ENCODE results near the gene GTF3C2.

The GTF3C2 gene, protein sequence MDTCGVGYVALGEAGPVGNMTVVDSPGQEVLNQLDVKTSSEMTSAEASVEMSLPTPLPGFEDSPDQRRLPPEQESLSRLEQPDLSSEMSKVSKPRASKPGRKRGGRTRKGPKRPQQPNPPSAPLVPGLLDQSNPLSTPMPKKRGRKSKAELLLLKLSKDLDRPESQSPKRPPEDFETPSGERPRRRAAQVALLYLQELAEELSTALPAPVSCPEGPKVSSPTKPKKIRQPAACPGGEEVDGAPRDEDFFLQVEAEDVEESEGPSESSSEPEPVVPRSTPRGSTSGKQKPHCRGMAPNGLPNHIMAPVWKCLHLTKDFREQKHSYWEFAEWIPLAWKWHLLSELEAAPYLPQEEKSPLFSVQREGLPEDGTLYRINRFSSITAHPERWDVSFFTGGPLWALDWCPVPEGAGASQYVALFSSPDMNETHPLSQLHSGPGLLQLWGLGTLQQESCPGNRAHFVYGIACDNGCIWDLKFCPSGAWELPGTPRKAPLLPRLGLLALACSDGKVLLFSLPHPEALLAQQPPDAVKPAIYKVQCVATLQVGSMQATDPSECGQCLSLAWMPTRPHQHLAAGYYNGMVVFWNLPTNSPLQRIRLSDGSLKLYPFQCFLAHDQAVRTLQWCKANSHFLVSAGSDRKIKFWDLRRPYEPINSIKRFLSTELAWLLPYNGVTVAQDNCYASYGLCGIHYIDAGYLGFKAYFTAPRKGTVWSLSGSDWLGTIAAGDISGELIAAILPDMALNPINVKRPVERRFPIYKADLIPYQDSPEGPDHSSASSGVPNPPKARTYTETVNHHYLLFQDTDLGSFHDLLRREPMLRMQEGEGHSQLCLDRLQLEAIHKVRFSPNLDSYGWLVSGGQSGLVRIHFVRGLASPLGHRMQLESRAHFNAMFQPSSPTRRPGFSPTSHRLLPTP

DNA sequence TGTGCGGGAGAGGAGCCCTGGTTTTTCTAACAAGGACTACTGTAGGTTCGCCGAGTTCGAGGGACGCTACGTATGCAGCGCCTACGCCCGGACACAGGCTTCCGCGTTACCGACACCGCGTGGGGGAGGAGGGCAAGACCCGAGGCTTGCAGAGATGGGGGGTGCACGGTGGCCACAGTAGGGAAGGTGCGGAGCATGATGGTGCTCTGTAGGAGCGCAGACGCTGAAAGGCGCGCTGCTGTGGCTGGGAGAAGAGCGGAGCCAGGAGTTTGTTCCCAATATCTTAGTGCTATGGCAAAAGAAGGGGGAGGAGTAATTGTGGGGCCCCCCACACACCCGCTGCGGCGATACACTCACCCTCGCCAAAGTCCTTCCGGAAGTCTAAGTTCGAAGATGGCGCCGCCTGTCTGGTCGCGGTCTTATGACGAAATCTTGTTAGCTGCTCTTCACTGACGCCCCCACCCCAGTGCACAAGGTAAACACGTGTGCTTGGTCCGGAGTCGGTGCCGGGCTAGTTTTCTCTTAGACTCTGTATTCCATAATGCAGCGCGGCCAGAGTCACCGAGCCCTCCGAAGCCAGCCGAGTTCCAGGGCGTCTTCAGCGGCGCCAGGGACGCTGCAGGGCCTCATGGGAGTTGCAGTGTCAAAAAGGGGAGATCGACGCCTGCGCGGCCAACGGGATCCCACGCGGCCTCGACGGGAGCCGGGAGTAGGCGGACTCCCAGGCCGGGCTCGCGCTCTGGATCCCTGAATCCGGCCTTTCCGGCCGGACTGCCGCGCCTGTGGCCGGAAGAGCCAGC is at the start of gene GTF3C2:
Gene GTF3C2 (minus strand): TSS at position 383 of the 800 bp plus-strand sequence. CDS start 13,210 bp downstream, outside the sequence.
- peak; percentile 81 to 88 for DNase-seq (ENCODE audit: low read depth in 2 of 2)

DNA sequence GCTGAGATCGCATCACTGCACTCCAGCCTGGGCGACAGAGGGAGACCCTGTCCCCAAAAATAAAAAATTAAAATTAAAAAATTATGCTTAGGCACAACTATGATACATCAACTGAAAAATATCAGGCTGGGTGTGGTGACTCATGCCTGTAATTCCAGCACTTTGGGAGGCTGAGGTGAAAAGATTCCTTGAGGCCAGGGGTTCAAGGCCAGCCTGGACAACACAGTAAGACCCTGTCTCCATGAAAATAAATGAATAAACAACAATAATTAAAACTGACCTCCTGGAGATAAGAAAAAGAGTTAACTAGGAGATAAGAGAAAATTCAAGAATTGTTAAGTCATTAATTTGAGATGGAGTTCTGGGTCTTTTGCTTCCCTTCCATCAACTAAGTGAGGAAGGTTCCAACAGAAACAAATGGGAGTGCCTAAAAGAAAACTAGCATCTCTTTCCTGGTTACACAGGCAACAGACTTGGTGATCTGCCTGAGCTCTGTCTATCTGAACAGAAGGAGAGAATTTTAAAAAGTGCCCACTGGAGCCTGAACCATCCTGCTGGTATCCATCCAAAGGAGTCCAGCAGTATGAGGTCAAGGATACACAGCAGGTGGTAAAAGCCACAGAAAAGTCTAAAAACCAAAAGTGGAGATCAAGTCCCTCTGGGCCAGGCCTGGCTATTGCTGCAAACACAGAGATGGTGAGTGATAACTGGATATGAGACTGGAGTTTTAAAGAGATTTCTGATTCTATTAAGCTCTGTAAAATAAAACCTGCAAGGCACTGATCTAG is 44.0 kb upstream of the GTF3C2 start:
- no peak for DNase-seq (ENCODE audit: low read depth in 2 of 2)

DNA sequence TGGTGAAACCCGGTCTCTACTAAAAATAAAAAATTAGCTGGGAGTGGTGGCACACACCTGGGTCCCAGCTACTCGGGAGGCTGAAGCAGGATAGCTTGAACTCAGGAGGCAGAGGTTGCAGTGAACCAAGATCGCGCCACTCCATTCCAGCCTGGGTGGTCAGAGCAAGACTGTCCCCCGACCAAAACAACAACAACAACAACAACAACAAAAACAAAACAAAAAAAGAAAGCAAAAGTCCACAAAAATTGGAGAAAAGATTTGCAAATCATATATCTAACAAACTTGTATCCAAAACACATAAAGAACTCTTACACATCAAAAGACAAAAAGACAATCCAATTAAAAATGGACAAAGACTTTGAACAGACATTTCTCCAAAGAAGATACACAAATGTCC is 42.4 kb upstream of the GTF3C2 start:
- no peak for DNase-seq (ENCODE audit: low read depth in 2 of 2)

DNA sequence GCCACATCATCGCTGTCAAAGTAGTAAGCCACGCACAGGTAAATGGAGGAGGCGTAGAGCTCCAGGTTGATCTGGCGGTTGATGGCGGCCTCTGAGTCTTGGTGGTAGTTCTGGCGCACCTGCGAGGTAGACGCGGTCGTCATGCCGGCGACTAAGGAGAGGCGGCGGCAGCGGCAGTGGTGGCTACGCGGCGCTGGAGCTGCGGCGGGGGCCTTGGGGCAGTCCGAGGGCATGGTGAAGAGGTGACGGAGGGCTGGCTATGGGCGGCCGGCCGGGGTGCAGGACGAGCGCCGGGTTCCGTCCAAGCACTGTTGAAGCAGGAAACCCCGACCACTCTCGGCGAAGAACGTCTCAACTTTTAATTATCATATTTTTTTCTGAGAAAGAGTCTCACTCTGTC is 36.7 kb upstream of the GTF3C2 start:
- no peak for DNase-seq (ENCODE audit: low read depth in 2 of 2)

DNA sequence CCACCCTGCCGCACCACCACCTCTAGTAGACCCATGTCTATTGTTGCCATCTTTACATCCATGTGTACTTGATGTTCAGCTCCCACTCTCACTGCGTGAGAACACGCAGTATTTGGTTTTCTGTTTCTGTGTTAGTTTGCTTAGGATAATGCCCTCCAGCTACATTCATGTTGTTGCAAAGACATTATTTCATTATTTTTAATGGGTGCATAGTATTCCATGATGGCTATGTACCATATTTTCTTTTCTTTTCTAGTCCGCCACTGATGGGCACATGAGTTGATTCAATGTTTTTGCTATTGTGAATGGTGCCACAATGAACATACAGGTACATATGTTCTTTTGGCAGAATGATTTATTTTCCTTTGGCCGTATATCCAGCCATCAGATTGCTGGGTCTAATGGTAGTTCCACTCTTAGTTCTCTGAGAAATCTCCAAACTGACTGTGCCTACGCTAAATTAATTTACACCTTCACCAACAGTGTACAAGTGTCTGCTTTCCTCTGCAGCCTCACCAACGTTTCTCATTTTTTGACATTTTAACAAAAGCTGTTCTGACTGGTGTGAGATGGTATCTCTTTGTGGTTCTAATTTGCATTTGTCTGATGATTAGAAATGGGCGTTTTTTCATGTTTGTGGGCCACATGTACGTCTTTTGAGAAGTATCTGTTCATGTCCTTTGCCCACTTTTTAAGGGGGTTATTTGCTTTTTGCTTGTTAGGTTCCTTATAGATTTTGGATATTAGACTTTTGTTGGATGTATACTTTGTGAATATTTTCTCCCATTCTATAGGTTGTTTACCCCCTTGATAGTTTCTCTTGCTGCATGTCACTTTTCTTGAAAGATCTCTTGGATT is 34.5 kb upstream of the GTF3C2 start:
- DNase-seq (ENCODE audit: low read depth in 2 of 2): no peak

DNA sequence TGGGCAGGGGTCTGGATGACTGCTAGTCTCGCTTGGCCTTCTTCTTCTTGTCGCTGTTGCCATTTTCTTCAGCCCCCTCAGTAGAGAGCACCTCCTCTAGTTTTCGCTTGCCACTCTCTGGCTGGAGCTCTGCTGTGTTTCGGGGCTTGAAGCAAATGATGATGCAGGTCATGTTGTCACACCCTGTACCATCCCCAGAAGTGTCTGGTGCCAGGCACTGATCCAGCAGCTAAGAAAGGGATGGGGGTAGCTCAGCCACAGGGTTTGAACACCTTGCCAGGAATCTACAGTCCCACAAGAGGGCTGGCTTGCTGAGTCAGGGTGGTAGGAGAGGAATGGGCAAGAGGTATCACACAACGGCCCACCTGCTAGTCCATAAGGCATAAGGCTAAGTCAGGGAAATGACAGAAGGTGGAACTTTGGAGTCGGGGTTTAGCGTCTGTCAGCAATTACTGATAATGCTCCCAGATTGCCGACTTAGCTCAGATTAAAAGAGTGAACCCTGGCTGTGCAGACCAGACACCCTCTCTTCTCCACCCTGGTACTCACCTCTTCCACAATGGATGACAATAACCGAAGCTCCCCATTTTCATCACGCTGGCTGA is 25.1 kb upstream of the GTF3C2 start:
- DNase-seq (ENCODE audit: low read depth in 2 of 2): no peak

DNA sequence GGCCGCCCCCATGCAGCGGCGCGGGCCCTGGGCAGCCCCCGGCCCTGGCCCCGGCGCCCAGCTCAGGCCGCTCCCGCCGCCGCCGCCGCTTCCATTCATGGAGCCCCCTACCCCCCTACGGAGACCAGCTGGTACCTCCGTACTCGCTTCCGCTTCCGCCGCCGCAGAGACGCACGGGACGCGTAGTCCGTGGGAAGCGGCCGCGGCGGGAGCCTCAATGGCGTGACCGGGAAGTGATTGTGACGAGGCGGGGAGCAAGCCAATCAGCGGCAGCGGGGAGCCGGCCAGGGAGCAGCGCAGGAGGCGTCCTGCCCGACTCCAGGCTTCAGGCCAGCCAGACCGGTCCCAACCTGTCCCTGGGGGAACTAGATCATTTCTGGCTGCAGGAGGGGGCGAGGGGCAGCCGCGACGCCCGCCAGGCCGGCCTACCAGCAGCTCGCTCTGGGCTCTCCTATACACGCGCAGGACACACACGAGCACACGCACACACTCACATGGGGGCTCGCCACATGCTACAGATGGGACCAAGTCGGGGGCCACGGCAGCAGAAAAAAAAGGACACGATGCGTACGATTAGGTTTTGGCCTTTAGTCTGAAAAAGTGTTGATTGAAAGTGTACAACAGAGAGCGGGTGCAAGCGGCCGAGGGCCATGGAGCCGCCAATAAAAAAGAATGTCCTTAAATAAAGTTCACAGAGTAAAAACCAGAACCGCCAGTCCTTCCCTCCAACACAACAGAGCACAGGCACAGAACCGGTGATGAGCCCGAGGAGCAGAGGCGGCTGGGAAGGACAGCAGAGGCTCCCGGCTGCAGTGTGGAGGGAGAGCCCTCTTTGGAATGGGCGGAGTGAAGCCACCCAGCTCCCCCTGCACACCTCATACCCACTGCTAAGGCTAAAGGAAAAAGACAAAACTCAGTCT is 24.3 kb upstream of the GTF3C2 start, which contains the start of gene ZNF513:
Gene ZNF513 (minus strand): TSS at position 109 of the 920 bp plus-strand sequence. CDS start 208 bp downstream, outside the sequence.
- peak; percentile 83 to 87 for DNase-seq (ENCODE audit: low read depth in 2 of 2)

DNA sequence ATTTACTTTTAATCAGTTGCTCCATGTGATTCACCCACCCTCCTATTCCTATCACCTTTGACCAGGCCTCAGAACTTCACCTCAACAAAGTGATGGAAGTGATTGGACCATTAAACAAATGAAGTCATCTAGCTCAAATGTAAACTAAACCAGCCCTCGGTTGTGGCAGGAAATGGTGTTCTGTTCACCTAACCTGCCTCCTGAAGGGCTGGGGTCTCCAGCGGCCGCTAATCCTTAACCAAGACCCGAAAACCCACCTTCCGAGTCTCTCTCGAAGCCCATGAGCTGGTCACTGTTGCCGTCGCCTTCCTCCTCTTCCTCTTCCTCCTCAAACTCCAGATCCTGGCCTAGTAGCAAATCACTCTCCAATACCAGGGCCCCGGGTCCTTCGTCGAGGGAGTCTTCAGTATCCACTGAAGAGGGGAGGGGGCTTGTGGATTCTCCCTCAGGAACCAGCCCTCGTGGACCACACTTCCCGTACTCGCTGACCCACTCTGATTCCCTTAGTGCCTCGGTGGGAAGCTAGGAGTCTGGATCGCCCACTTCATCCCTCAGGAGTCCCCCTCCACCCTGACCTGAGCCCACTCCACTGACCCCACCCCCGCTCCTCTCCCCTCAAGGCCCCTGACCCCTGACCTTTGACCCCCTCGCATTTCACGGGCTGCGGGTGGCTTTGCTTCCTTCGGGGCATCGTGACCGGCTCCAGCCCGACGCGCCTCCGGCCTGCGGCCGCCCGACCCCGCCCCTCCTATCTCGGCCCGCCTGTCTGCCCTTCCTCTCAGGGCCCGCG is 23.5 kb upstream of the GTF3C2 start:
- DNase-seq (ENCODE audit: low read depth in 2 of 2): peak; percentile 21 to 32

DNA sequence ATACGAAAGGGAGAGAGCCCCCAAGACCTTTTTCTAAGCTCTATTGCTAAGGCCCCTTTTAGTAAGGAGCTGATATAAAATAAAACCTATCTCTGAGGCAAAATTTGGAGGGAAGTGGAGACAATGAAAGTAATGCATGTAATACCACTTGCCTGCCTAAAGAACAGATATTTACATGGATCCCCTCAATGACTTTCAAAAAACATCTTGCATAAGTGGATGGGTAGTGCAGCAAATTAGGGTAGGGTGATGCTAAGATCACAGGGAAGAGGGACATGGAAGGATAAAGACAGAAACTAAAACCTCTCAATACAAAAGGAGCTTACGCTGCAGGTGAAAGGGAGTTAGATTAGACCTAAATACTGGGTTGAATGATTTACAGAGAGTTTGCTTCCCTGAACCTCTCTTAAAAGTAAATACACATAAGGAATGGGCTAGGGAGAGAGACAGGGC is 22.8 kb upstream of the GTF3C2 start:
- no peak for DNase-seq (ENCODE audit: low read depth in 2 of 2)

DNA sequence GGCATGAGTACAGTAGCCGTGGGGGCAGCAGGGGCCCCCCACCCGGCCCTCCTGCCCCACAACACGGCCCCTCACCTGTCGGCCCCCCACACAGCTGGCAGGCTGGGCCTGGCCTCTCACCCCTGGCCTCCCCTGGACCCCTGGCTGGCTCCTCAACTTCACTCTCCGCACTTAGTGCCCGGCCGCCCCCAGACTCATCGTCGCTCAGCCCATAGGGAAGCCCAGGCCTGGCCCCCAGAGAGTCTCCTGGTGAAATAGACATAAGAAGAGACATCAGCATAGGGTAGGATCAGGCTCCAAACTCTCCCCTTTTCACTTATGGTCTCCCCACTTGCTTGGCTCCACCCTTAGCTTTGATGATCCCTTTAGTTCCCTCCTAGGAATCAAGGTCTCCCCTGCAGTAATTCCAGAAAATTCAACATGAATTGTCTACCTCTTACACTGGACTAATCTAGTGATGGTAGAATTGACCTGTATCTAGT is 22.3 kb upstream of the GTF3C2 start:
- DNase-seq (ENCODE audit: low read depth in 2 of 2): no peak

DNA sequence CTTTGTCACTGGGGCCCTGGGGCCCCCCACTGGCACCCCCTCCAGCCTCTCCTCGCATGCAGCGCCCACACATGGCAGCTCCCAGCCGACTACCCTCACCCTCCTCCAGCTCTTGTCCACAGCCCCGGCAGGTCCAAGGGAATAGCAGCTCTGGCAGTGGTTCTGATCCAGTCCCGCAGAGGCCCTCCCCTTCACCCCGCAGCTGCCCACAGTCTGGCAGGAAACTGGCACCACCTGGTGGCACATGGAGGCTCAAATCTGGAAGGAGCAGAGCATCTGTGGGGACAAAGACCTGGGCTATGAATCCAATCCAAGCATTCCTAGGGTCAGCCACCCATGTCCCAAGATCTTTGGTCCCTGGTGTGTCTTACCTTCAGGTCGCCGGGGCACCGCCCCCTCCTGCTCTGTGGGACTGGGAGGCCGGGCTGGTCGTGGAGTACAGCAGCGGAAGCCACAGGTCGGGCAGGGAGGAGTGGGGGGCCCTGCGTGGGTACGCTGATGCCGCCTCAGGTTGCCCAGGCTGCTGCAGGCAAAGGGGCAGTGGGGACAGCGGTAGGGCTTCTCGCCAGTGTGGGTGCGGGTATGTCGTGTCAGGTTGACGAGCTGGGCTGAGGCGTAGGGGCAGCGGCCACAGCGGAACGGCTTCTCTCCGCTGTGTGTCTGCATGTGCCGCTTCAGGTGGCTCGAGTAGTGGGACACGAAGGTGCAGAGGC is 21.7 kb upstream of the GTF3C2 start:
- DNase-seq (ENCODE audit: low read depth in 2 of 2): no peak

DNA sequence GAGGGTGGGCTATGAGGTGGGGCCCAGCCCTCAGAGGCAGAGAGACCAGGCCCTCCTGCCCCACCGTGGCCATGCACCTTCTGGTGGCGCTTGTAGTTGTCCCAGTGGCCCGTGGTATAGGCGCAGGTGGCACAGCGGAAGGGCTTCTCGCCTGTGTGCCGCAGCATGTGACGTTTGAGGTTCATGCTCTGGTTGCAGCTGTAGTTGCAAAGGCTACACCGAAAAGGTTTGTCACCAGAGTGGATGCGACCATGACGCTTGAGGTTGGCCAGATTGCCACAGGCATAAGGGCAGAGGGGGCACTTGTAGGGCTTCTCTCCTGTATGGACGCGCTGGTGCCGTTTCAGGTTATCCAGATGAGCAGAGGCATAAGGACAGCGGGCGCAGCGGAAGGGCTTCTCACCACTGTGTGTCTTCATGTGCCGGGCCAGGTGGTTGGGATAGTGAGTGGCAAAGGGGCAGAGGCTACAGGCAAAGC is 21.1 kb upstream of the GTF3C2 start:
- no peak for DNase-seq (ENCODE audit: low read depth in 2 of 2)

DNA sequence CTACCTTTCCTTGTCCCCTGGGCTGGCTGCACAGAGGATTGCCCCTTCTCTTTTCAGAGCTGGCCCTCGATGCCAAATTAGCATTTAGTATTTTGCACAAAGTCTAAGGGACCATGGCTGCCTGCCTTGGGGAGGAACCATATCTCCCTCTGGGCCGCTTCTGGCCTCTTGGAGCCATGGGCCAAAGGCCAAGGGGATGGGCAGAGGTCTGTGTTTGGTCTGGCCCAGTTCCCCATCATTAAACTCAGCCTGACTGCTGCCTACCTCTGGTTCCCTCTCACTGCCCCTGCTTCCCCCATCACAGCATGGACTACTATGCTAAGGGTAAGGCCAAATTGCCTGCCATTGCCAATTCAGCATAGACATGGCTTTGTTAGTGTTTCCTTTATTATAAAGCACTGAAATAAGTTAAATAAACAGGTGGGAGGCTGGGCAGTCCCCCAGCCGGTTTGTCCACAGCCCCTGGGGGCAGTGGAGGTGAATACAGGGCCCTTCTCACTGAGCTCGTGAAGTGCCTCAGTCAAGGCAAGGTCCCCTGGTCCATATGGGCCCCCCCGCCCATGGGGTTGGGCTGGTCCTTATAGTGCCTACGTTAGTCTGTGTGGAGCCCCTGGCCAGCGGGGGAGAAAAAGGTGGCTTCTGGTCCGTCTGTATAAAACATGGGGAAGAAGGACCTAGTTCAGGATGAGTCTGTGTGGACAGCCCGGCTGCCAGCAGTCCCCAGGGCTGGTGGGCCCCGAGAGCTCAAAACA is 20.5 kb upstream of the GTF3C2 start:
- DNase-seq (ENCODE audit: low read depth in 2 of 2): no peak

DNA sequence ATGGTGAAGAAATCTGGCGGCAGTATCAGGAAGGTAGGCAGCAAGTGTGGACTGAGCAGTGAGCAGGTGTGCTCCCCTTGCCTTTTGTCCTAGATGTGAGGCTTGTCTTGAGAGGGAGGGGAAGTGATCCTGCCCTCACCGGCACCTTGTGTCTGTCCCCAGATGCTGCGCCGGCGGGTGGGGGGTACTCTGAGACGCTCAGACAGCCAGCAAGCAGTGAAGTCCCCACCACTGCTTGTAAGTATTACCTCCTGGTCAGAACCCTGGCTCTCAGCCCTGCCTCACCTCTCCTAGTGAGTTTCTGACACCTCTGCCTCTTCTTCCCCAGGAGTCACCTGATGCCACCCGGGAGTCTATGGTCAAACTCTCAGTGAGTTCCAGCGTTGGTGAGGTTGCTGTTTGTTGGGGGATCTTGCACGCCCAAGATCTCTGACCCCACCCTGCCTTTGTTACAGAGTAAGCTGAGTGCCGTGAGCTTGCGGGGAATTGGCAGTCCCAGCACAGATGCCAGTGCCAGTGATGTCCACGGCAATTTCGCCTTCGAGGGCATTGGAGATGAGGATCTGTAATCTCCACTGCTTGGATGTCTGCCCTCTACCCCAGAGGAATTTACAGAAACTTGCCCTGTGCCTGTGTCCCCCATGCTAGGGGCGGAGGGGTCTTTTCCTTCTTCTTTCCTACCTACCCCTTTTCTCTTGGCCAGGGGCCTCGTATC is 19.7 kb upstream of the GTF3C2 start:
- no peak for DNase-seq (ENCODE audit: low read depth in 2 of 2)

DNA sequence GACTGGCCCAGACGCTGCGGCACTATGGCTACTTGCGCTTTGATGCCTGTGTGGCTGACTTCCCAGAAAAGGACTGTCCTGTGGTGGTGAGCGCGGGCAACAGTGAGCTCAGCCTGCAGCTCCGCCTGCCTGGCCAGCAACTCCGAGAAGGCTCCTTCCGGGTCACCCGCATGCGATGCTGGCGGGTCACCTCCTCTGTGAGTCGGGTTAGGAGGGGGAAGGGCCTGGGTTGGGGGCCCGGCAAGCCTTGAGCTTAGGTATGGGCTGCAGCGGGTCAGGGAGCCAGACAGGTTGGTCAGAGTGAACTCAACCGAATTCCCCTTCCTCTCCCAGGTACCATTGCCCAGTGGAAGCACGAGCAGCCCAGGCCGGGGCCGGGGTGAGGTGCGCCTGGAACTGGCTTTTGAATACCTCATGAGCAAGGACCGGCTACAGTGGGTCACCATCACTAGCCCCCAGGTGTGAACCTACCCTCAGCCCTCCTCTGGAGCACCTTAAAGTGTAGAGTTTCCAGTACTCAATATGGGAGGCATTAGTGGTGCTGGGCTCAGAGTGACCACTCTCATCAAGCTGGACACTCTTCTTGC is 19.0 kb upstream of the GTF3C2 start:
- no peak for DNase-seq (ENCODE audit: low read depth in 2 of 2)
